NCI-H1105 (cell line): ENCODE results near the gene NPEPL1.

Source experiments
- DNase-seq: peaks from one replicate; lab custom pipeline; 2025; lab: John Stamatoyannopoulos, UW

The NPEPL1 gene

GRCh38 chr20:58682656-58683531 is 9.7 kb upstream of the NPEPL1 start:
- DNase-seq, result no peak

GRCh38 chr20:58684291-58684690 is 8.3 kb upstream of the NPEPL1 start:
- no peak for DNase-seq

GRCh38 chr20:58685988-58686387 is 6.6 kb upstream of the NPEPL1 start:
- DNase-seq, result no peak

GRCh38 chr20:58688414-58688813 is 4.2 kb upstream of the NPEPL1 start:
- no peak for DNase-seq

DNA sequence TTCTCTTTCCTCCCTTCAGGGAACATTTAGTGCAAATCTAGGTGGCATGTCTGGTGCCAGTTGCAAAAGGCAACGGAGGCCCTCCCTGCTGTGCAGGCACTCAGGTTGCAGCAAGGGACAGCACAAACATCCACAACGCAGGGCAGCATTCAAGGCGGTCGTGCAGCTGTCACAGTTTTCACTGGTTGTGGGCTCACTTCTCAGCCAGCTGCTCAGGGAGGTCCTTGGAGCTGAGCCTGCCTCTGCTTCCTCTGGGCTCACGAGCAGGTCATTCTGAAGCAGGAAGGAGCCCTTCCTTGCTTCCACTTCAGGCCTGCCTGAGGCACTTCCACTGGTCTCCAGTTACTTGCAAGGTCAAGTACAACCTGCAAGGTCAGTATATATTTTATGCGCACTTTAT is 3.8 kb upstream of the NPEPL1 start:
- no peak for DNase-seq

GRCh38 chr20:58690396-58691135 is 2.0 kb upstream of the NPEPL1 start:
- DNase-seq, result no peak

- no peak for DNase-seq
These were observed 624 bp upstream of the NPEPL1 start for GRCh38 chr20:58691773-58692578.

- DNase-seq, result no peak
These were observed 816 bp downstream of the NPEPL1 start for GRCh38 chr20:58693226-58694006.

DNA sequence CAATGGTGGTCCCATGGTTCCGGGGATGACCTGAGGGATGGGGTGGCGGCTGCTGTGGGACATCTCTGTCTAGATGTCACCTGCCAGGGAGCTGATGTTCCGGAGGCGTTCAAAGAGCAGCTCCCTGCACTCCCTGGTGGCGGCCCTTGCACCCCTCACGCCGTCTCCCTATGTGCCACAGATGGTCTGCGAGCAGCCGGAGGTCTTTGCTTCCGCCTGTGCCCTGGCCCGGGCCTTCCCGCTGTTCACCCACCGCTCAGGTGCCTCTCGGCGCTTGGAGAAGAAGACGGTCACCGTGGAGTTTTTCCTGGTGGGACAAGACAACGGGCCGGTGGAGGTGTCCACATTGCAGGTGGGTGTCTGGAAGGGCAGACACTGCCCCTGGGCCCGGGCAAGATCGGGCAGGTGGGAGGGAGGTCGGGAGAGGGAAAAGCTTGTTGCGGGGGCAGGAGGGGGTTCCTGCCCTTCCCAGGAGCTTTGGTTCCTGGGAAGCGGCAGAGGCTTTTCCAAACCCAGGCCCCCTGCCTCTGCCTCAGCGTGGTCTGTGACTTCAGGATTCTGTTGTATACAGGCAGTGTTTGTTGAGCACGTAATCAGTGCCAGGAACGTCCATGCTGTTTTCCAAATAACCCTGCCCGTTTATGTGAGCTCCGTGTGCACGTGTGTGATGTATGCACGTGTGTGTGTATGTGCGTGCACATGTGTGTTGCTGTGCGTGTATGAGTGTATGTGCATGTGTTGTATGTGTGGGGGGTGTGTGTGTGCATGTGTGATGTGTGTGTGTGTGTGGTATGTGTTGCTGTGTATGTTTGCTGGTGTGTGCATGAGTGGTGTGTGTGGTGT is 1.9 kb downstream of the NPEPL1 start:
- no peak for DNase-seq

GRCh38 chr20:58695084-58695722 is 2.6 kb downstream of the NPEPL1 start:
- no peak for DNase-seq

DNA sequence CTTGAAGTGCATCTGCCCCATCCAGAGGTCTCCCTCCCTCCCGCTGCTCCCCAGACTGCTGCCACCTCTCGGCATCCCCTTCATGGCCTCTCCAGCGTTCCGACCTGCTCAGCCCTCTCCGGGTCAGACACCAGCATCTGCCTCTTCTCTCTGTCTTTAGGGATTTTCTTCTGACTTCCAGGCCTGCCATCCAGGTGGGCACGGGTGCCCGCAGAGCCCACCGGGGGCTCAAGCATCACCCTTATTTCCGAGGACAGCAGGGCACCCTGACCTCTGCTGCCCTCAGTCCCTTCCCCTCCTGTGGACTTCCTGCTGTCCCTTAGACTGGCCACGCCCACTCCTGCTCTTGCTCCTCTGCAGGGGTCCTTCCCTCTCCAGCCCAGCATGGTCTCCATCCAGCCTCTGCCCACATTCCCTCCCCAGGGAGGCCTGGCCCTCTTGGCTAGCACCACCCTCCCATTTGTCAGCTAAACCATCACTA is 3.3 kb downstream of the NPEPL1 start:
- no peak for DNase-seq

DNA sequence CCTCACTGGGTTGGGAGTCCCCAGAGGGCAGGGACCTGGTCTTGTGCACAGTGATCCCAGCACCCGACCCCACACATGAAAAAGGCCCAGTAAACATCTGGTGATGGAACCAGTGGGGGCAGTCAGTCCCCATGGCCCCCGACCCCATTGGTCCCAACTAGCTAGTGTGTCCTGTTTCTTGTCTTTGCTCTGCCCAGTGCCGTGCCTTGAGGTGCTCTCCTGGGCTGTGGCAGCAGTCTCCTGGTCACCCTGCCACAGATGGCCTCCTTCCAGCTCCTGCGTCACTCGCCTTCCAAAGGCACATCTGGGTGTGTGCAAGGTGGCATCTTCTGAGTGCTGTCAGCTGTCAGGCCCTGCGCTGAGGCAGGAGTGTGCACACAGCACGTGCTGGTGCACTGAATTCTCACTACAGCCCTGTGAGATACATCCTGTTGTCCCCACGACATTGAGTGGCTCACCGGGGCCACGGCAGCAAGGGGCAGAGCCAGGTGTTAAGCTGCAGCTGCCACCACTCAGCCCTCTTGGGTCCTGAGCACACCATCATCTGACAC is 3.9 kb downstream of the NPEPL1 start:
- DNase-seq, result no peak

DNA sequence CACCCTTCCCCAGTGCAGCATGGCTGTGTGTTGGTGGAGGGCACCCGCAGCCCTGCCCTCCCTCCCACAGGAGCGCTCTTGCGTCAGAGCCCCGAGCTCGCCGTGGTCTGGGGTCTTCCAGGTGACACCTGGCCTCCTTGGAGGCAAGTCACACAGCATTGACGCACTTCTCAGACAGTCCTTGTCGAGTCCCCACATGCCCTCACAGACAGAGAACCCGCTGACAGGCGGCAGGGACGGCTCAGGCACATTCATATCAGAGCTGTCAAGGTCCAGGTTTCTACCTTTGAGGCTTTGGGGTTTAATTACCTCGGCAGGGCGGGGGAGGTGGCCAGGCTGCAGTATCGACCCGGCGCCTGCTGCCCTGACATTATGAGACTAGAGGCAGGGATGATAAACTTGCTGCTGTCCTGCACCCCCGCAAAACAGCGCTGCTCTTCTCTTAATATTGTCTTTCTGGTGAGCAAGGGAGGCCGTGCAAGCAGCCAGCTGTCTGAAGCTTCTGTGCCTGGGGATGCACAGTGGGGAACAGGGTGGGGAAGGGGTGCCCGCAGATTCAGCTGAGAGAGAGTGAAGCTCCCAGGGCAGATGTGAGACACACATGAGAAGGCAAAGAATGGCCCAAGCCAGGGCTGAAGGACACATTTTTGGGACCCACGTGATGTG is 4.7 kb downstream of the NPEPL1 start:
- DNase-seq, result no peak

GRCh38 chr20:58697867-58698703 is 5.5 kb downstream of the NPEPL1 start:
- no peak for DNase-seq

DNA sequence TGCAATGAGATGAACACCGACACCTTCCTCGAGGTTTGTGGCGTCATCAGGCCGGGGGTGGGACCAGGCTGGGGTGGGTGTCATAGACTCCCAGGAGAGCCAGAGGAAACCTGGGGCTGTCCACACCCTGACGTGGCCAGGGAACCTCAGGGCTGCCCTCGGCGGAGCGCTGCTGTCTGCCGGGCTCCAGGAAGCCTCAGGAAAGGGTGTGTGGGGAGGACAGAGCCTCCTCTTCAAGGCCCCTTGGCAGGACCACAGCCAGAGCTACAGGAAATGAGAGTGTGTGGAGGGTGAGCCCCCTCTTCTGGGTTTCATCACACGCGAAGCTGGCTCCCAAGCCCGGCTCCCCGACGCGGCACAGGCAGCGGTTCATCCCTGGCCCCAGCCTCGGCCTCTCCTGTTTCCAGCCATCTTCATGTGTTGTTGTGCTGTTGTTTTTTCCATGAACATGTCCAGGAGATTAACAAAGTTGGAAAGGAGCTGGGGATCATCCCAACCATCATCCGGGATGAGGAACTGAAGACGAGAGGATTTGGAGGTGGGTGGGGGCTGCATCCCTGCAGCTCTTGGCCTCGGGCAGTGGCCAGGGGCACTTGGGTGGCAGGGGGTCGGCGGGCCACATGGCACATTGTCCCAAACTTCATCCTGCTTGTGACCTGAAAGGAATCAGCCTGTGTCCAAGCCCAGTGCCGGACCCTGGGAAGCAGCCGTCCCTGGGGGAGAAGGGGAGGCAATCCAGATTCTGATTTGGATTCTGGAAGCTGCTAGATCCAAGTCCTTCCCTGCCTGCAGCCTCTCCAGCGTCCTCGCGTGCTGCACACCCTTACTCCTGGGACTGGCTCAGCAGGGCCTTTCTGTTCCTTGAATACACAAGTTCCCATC is 6.4 kb downstream of the NPEPL1 start:
- DNase-seq, result no peak

DNA sequence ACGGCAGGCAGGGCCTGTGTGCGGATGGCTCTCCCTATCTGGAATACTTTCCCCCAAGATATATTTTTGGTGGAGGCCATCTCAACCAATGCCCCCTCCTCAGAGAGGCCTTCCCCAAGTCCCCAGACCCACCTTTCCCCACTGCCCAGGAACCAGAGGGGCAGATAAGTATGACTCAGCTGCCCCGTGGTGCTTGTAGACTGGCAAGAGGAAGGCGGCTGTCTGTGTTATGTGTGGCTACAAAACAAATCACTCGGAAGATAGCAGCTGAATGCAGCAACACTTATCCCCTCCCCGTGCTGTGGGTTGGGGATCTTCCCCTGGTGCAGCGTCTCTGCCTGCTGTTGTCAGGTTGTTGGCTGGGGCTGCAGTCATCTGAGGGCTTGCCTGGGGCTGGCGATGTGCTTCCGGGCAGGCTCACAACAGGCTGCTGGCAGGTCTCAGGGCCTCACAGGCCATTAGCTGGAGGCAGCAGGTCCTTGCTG is 7.1 kb downstream of the NPEPL1 start:
- DNase-seq, result no peak
